Parathyroid adenoma (tissue), 2 donors: ENCODE data around the gene LRRC66.

Source experiments
- H2AFZ ChIP-seq: fragments of 300-600 bp; sonication (generic); one replicate; pipeline ENCODE4 v1.7.0; 2017; ENCODE audit warnings: antibody characterized with exemption, mild to moderate bottlenecking
- H3K27ac ChIP-seq: fragments of 300-600 bp; sonication (generic); one replicate; pipeline ENCODE4 v1.7.0; 2017
- H3K27me3 ChIP-seq: fragments of 300-600 bp; sonication (generic); one replicate; pipeline ENCODE4 v1.7.0; 2017; ENCODE audit warnings: low read length; ENCODE audit not compliant: control insufficient read depth, insufficient read depth
- H3K36me3 ChIP-seq: fragments of 300-600 bp; sonication (generic); one replicate; pipeline ENCODE4 v1.7.0; 2017; ENCODE audit warnings: low read length; ENCODE audit not compliant: control insufficient read depth, insufficient read depth
- H3K4me1 ChIP-seq: fragments of 300-600 bp; sonication (generic); one replicate; pipeline ENCODE4 v1.7.0; 2017; ENCODE audit warnings: control low read depth
- H3K4me2 ChIP-seq: fragments of 300-600 bp; sonication (generic); one replicate; pipeline ENCODE4 v1.7.0; 2017; ENCODE audit warnings: low read length
- H3K4me3 ChIP-seq: fragments of 300-600 bp; sonication (generic); one replicate; pipeline ENCODE4 v1.7.0; 2017; ENCODE audit warnings: low read depth, low read length
- H3K79me2 ChIP-seq: fragments of 300-600 bp; sonication (generic); one replicate; pipeline ENCODE4 v1.7.0; 2017; ENCODE audit warnings: control low read depth
- H3K9ac ChIP-seq: fragments of 300-600 bp; sonication (generic); one replicate; pipeline ENCODE4 v1.7.0; 2017; ENCODE audit warnings: mild to moderate bottlenecking
- H3K9me3 ChIP-seq: fragments of 300-600 bp; sonication (generic); one replicate; pipeline ENCODE4 v1.7.0; 2017; ENCODE audit warnings: low read length; ENCODE audit not compliant: control insufficient read depth
- CTCF ChIP-seq: fragments of 300-600 bp; sonication (generic); IDR thresholded peaks from one replicate; pipeline ENCODE4 v1.7.0; 2017; ENCODE audit warnings: antibody characterized with exemption, mild to moderate bottlenecking
- donor health status: primary hyperparathyroidism.

The LRRC66 gene

GRCh38 chr4:51998837-51999236, 21.3 kb downstream of the LRRC66 start:
- TF ChIP-seq CTCF: no peak
- Histone ChIP-seq H3K4me3 (no peak overlapping the region), H3K4me1 (no peaks in the 10 kb centered on the region)

GRCh38 chr4:51997647-51998046, 22.5 kb downstream of the LRRC66 start:
- no peak overlapping the region for H2AFZ ChIP-seq
- no peak overlapping the region for H3K27ac ChIP-seq
- no peaks in the 10 kb centered on the region for H3K9me3 ChIP-seq
- H3K79me2 ChIP-seq: no peaks in the 10 kb centered on the region
- H3K4me3 ChIP-seq: no peak overlapping the region
- TF ChIP-seq CTCF: no peak
- no peaks in the 10 kb centered on the region for H3K36me3 ChIP-seq
- H3K4me2 ChIP-seq: no peak overlapping the region
- no peak overlapping the region for H3K9ac ChIP-seq
- H3K4me1 ChIP-seq: no peaks in the 10 kb centered on the region
- no peaks in the 10 kb centered on the region for H3K27me3 ChIP-seq

More at GRCh38 chr4:51998837-51999236, 21.3 kb downstream of the LRRC66 start:
- H3K27me3 ChIP-seq: no peaks in the 10 kb centered on the region
- no peaks in the 10 kb centered on the region for H3K36me3 ChIP-seq
- no peak overlapping the region for H3K9ac ChIP-seq
- no peak overlapping the region for H3K27ac ChIP-seq
- no peak overlapping the region for H3K4me2 ChIP-seq
- no peaks in the 10 kb centered on the region for H3K9me3 ChIP-seq
- H3K79me2 ChIP-seq: no peaks in the 10 kb centered on the region
- H2AFZ ChIP-seq: no peak overlapping the region

GRCh38 chr4:51995647-51996220, 24.4 kb downstream of the LRRC66 start:
- TF ChIP-seq CTCF: no peak
- H3K36me3 ChIP-seq: no peaks in the 10 kb centered on the region
- no peak overlapping the region for H3K4me2 ChIP-seq

GRCh38 chr4:51965862-51966261, 54.3 kb downstream of the LRRC66 start:
- Histone ChIP-seq H3K4me2 (no peak overlapping the region), H3K79me2 (no peaks in the 10 kb centered on the region), H3K9me3 (no peaks in the 10 kb centered on the region), H3K9ac (no peak overlapping the region), H3K4me1 (no peaks in the 10 kb centered on the region), H3K36me3 (no peaks in the 10 kb centered on the region), H3K27me3 (no peaks in the 10 kb centered on the region), H3K4me3 (no peak overlapping the region), H2AFZ (no peak overlapping the region), H3K27ac (no peak overlapping the region)
- no peak for TF ChIP-seq CTCF

More at GRCh38 chr4:51995647-51996220, 24.4 kb downstream of the LRRC66 start:
- Histone ChIP-seq H3K27me3 (no peaks in the 10 kb centered on the region), H3K27ac (no peak overlapping the region), H3K9me3 (no peaks in the 10 kb centered on the region), H2AFZ (no peak overlapping the region), H3K4me3 (no peak overlapping the region), H3K9ac (no peak overlapping the region), H3K79me2 (no peaks in the 10 kb centered on the region), H3K4me1 (no peaks in the 10 kb centered on the region)

GRCh38 chr4:51963841-51964517, 56.2 kb downstream of the LRRC66 start:
- H3K27ac ChIP-seq: no peak overlapping the region
- no peak overlapping the region for H2AFZ ChIP-seq
- H3K79me2 ChIP-seq: no peaks in the 10 kb centered on the region
- H3K9ac ChIP-seq: no peak overlapping the region
- H3K4me3 ChIP-seq: no peak overlapping the region
- H3K4me1 ChIP-seq: no peaks in the 10 kb centered on the region
- H3K27me3 ChIP-seq: no peaks in the 10 kb centered on the region
- no peak overlapping the region for H3K4me2 ChIP-seq
- H3K36me3 ChIP-seq: no peaks in the 10 kb centered on the region
- H3K9me3 ChIP-seq: no peaks in the 10 kb centered on the region
- no peak for TF ChIP-seq CTCF
